Stomach (tissue), 9 donors: ENCODE results near the gene ARL14EP. TPM values are rescaled to one million over a fixed set of nuclear protein-coding genes. Genes with fewer than 3 reads are reported as not detected.
A peak's percentile ranks its signal among the peaks of the same experiment; 100 is the strongest.

Experiments used
- DNase-seq, 2 donors: peaks; one replicate each; pipeline versions ENCODE4 v3.0.0 to v3.0.0-alpha.2; 2013 to 2019
- H3K27ac ChIP-seq, 5 donors: fragments of 200-600 bp in 4 of 5; sonication (generic) in 4 of 5; one replicate each; pipeline ENCODE4 v1.5.1; 2013 to 2019; ENCODE audit warnings: mild to moderate bottlenecking in 1 of 5, moderate library complexity in 1 of 5
- H3K27me3 ChIP-seq, 3 donors: fragments of 200-600 bp; sonication (generic); one replicate each; pipeline ENCODE4 v1.5.1; 2017 to 2019; ENCODE audit warnings: mixed run types in 1 of 3
- H3K36me3 ChIP-seq, 4 donors: fragments of 200-600 bp; sonication (generic); 1 replicate in 3 of 4; 2 replicates in 1 of 4; pipeline ENCODE4 v1.5.1; 2016 to 2019
- H3K4me1 ChIP-seq, 4 donors: fragments of 200-600 bp; sonication (generic); one replicate each; pipeline ENCODE4 v1.5.1; 2016 to 2019
- H3K4me3 ChIP-seq, 4 donors: fragments of 200-600 bp; sonication (generic) in 3 of 4; one replicate each; pipeline ENCODE4 v1.5.1; 2016 to 2019; ENCODE audit warnings: mild to moderate bottlenecking in 1 of 4
- H3K9me3 ChIP-seq, 4 donors: fragments of 200-600 bp; sonication (generic); one replicate each; pipeline ENCODE4 v1.5.1; 2016 to 2019
- EP300 ChIP-seq: sonication (generic); formaldehyde crosslinking; IDR thresholded peaks from one replicate; pipeline ENCODE4 v1.6.1; 2017; ENCODE audit warnings: antibody characterized with exemption
- POLR2A ChIP-seq, 4 donors: fragments of 450-650 bp; IDR thresholded peaks; one replicate each; pipeline ENCODE4 v1.6.1; 2016; ENCODE audit warnings: antibody characterized with exemption in 4 of 4, control low read depth in 2 of 4, mild to moderate bottlenecking in 1 of 4, moderate library complexity in 1 of 4
- POLR2AphosphoS5 ChIP-seq, 3 donors: sonication (generic); formaldehyde crosslinking; IDR thresholded peaks; one replicate each; pipeline ENCODE4 v1.6.1; 2016; ENCODE audit warnings: antibody characterized with exemption in 3 of 3
- WGBS, 5 donors: extraction: QIAGEN DNeasy Blood & Tissue Kit in 3 of 5; methylation state at CpG; one replicate each; pipeline versions ENCODE4 v1.1.5 to v1.1.7; 2013 to 2018; 5-methylcytosine and 5-hydroxymethylcytosine counted together
- intact Hi-C: fragments of 100-400 bp; cut with DNase I; formaldehyde crosslinking; loops from one replicate; pipeline ENCODE4 v1.15.1; 2023; ENCODE audit warnings: low total_unique reads
- polyA plus RNA-seq, 3 donors: library from polyadenylated mRNA; stranded (reverse); fragments of 200-250 nt; gene quantifications; one replicate each; pipeline ENCODE4 v1.2.3, GENCODE V29; 2013
- total RNA-seq, 5 donors: library from RNA; depleted of rRNA; stranded (reverse); fragments of >200 nt; gene quantifications; one replicate each; pipeline versions ENCODE4 v1.1.0 to v1.2.3, GENCODE V29; 2014 to 2016
- TF ChIP-seq, protein P1 (sequence below), 7 experiments: fragments of 450-650 bp in 4 of 7; fragments of 200-600 bp in 3 of 7; sonication (generic) in 3 of 7; IDR thresholded peaks; one replicate each; pipeline ENCODE4 v1.5.1; 2016 to 2019; ENCODE audit warnings: antibody characterized with exemption in 7 of 7, control low read depth in 2 of 7, mild to moderate bottlenecking in 1 of 7
- donor health status: healthy with polysubstance abuse.
- donor health status: Bipolar disorder and iron deficiency.
- donor health status: healthy.

The ARL14EP gene
- total and polyA plus RNA-seq, 8 donors: 1.2 to 47.7 (median 15.4) TPM

DNA sequence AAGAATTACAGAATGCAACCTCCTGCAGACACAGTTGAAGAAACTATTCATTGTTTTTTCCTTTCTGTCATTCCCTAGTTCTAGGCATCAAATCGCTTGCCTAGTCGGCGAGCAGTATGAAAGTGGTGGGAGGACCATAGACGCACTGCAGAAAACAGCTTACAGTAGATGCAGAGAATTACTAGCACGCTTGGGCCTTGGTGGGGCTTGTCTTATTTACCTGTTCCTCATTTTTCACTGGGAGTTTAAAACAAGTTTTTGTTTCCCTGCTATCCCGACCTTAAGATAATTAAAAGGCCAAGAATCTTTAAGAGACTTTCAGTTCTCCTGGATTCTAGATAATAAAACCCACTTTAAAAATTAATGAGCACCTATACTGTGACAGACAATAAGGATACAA is 713 bp upstream of the ARL14EP start:
- Histone ChIP-seq H3K36me3 (no peaks in the 10 kb centered on the region), H3K4me1 (peaks cover 5 to 46% (median 29%) of the 10 kb centered on the region in 4 donors), H3K9me3 (no peaks in the 10 kb centered on the region), H3K27me3 (no peaks in the 10 kb centered on the region), H3K27ac (no peak overlapping the region), H3K4me3 (peak overlapping the region; percentile 55 to 70 (median 62))
- no peak for DNase-seq
- WGBS, 5 donors: 69 to 81% (median 73%) methylated on average over 6 of the region's 6 CpGs
- TF ChIP-seq, protein P1, sequence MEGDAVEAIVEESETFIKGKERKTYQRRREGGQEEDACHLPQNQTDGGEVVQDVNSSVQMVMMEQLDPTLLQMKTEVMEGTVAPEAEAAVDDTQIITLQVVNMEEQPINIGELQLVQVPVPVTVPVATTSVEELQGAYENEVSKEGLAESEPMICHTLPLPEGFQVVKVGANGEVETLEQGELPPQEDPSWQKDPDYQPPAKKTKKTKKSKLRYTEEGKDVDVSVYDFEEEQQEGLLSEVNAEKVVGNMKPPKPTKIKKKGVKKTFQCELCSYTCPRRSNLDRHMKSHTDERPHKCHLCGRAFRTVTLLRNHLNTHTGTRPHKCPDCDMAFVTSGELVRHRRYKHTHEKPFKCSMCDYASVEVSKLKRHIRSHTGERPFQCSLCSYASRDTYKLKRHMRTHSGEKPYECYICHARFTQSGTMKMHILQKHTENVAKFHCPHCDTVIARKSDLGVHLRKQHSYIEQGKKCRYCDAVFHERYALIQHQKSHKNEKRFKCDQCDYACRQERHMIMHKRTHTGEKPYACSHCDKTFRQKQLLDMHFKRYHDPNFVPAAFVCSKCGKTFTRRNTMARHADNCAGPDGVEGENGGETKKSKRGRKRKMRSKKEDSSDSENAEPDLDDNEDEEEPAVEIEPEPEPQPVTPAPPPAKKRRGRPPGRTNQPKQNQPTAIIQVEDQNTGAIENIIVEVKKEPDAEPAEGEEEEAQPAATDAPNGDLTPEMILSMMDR (IDR thresholded peaks at IDR 0.05): no peak
- TF ChIP-seq POLR2AphosphoS5 (IDR thresholded peaks at IDR 0.05) (no peak), POLR2A (IDR thresholded peaks at IDR 0.05) (no peak), EP300 (no peak)
- intact Hi-C loops: no loop called here

- WGBS, 5 donors: 41 to 61% (median 47%) methylated on average over 2 of the region's 2 CpGs
- H3K9me3 ChIP-seq: no peaks in the 10 kb centered on the region
- TF ChIP-seq POLR2AphosphoS5 (IDR thresholded peaks at IDR 0.05) (no peak), EP300 (no peak)
- peaks cover 2 to 7% (median 6%) of the 10 kb centered on the region in 4 donors for H3K36me3 ChIP-seq
- no peaks in the 10 kb centered on the region for H3K27me3 ChIP-seq
- intact Hi-C loops: no loop called here
- peak overlapping the region in 2 of 5 donors; percentile 0 to 32 for H3K27ac ChIP-seq
- peak in 1 of 2 donors; percentile 19 for DNase-seq
- H3K4me3 ChIP-seq: no peak overlapping the region
- H3K4me1 ChIP-seq: peaks cover 5 to 67% (median 35%) of the 10 kb centered on the region in 4 donors
Measured at GRCh38 chr11:30326114-30326778, 3.3 kb downstream of the ARL14EP start.

- Histone ChIP-seq H3K27me3 (no peaks in the 10 kb centered on the region), H3K4me1 (peaks cover 5 to 66% (median 35%) of the 10 kb centered on the region in 4 donors), H3K36me3 (peaks cover 2 to 13% (median 12%) of the 10 kb centered on the region in 4 donors), H3K27ac (peak overlapping the region in 1 of 5 donors; percentile 32), H3K4me3 (no peak overlapping the region), H3K9me3 (no peaks in the 10 kb centered on the region)
- WGBS, 5 donors: 71 to 86% (median 75%) methylated on average over 2 of the region's 2 CpGs
- peak in 1 of 2 donors; percentile 7 for DNase-seq
- TF ChIP-seq, protein P1 (IDR thresholded peaks at IDR 0.05): no peak
- TF ChIP-seq EP300 (no peak), POLR2AphosphoS5 (IDR thresholded peaks at IDR 0.05) (no peak), POLR2A (IDR thresholded peaks at IDR 0.05) (no peak)
- intact Hi-C loops: no loop called here
Measured at GRCh38 chr11:30326906-30327305, 4.0 kb downstream of the ARL14EP start.

DNA sequence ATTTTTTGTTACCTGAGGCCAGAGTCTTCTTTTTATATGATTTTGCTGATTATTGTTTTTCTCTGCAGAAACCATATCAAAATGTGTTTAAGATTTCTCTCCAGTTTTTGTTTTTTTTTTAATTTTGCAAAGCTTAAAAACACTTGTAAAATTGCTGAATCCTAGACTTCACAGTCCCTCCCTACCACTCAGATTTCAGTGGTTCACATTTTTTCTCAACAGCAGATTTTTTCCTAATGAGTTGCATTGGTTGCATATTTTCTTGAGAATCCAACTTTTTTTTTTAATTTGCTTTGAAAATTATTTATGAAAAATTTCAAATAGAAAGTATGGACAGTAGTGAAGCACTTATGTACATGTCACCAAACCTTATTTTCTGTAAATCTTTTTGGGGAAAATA is 5.8 kb downstream of the ARL14EP start:
- intact Hi-C loops: no loop called here
- Histone ChIP-seq H3K4me3 (no peak overlapping the region), H3K27ac (no peak overlapping the region), H3K27me3 (no peaks in the 10 kb centered on the region), H3K4me1 (peaks cover 4 to 56% (median 30%) of the 10 kb centered on the region in 4 donors), H3K9me3 (no peaks in the 10 kb centered on the region), H3K36me3 (peaks cover 8 to 30% (median 30%) of the 10 kb centered on the region in 4 donors)
- no peak for DNase-seq
- TF ChIP-seq EP300 (no peak), POLR2A (IDR thresholded peaks at IDR 0.05) (no peak), POLR2AphosphoS5 (IDR thresholded peaks at IDR 0.05) (no peak)
- TF ChIP-seq, protein P1 (IDR thresholded peaks at IDR 0.05): no peak
